Cerebellar cortex (tissue), 1 donor: ENCODE results near the gene NIPA2.

Experiments used
- DNase-seq: peaks from one replicate; pipeline ENCODE4 v3.0.0-alpha.2; 2015; ENCODE audit warnings: low spot score

Gene NIPA2

GRCh38 chr15:22877607-22878006 lies 39.1 kb downstream of the NIPA2 start:
- DNase-seq = no peak

GRCh38 chr15:22878103-22878502 lies 39.6 kb downstream of the NIPA2 start:
- DNase-seq = no peak

GRCh38 chr15:22880068-22880980 lies 41.9 kb downstream of the NIPA2 start:
- no peak for DNase-seq

- no peak for DNase-seq
Observed at GRCh38 chr15:22880981-22881738, 42.7 kb downstream of the NIPA2 start.

GRCh38 chr15:22881739-22882440 lies 43.4 kb downstream of the NIPA2 start:
- no peak for DNase-seq

GRCh38 chr15:22883196-22883595 lies 44.7 kb downstream of the NIPA2 start:
- DNase-seq = no peak

GRCh38 chr15:22884344-22884743 lies 45.9 kb downstream of the NIPA2 start:
- DNase-seq = peak; percentile 12

- DNase-seq = no peak
Observed at GRCh38 chr15:22885120-22885519, 46.7 kb downstream of the NIPA2 start.

GRCh38 chr15:22887157-22887951 lies 48.9 kb downstream of the NIPA2 start:
- DNase-seq = no peak

- DNase-seq = no peak
Observed at GRCh38 chr15:22888120-22888859, 49.8 kb downstream of the NIPA2 start.

GRCh38 chr15:22889146-22889818 lies 50.8 kb downstream of the NIPA2 start:
- no peak for DNase-seq

- no peak for DNase-seq
Observed at GRCh38 chr15:22890296-22890695, 51.8 kb downstream of the NIPA2 start.

GRCh38 chr15:22891426-22892210 lies 53.2 kb downstream of the NIPA2 start:
- DNase-seq = no peak

- DNase-seq = no peak
Observed at GRCh38 chr15:22892333-22892732, 53.9 kb downstream of the NIPA2 start.

GRCh38 chr15:22893081-22893480 lies 54.6 kb downstream of the NIPA2 start:
- no peak for DNase-seq

- DNase-seq = no peak
Observed at GRCh38 chr15:22893881-22894280, 55.4 kb downstream of the NIPA2 start.

GRCh38 chr15:22895465-22896190 lies 57.2 kb downstream of the NIPA2 start:
- no peak for DNase-seq

- DNase-seq = no peak
Observed at GRCh38 chr15:22902046-22902445, 63.6 kb downstream of the NIPA2 start.

- DNase-seq = no peak
Observed at GRCh38 chr15:22902578-22902977, 64.1 kb downstream of the NIPA2 start.
